ENCODE measurements around the gene PSMD3.

The PSMD3 gene

GRCh38 chr17:39962642-39963220 lies 17.9 kb upstream of the PSMD3 start, which contains the start of gene GSDMA:
TSS of gene GSDMA (plus strand) at chr17:39963004. CDS start at chr17:39965688, 2,684 bp downstream.
- DNase-seq = no peak

DNA sequence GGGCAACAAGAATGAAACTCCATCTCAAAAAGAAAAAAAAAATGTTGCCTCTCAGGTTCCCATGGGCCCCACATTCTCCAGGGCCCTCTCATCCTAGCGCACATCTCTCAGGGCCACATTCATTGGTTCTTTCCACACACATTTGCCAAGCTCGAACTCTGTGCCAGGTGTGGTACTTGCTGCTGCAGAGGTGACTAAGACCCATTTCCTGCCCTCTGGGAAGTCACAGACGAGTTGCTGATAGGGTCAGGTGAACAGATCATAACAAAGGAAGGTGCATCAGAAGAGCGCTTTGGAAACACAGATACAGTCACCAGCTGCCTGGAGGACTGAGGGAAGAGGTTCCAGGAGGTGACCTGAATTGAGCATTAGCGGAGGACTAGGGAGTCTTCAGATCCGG lies 16.8 kb upstream of the PSMD3 start:
- DNase-seq = no peak

DNA sequence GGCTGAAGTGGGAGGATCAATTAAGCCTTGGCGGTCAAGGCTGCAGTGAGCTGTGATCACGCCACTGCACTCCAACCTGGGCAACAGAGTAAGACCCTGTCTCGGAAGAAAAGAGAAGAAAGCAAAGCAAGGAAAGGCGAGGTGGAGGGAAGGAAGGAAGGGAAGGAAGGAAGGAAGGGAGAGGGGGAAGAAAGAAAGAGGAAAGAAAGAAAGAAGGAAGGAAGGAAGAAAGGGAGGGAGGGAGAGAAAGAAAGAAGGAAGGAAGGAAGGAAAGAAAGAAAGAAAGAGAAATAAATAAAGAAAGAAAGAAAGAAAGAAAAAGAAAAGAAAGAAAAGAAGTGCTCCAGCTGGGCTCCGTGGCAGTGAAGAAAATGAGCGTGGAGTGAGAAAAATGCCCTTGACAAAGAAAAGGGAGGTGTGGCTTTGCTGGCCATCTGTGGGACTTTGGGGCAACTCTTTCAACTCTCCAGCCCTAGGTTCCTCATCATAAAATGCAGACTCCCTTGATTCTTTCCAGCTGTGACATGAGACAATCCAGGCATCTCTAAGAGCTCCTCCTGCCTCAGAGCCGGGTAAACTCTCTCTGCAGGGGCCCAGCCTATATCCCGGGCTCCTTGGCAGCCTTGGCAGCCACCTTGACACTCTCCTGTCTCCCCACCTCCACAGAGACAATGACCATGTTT lies 15.4 kb upstream of the PSMD3 start:
- DNase-seq = no peak

- no peak for DNase-seq
Observed at GRCh38 chr17:39966771-39967170, 13.8 kb upstream of the PSMD3 start.

DNA sequence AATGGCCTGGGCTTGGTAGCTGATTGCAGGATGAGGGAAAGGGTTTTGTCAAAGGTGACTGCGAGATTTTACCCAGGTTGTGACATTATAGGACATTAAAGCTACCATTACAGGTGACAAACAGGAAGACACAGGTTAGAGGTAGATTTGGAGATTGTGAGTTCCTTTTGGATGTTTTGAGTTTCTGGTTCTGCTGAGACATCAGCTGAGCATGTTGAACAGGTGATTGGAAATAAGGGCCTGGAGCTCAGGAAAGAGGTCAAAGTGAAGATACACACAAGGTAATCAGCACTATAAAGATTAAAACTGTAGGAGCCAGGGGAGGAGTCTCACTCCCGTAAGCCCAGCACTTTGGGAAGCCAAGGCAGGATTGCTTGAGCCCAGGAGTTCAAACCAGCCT lies 11.8 kb upstream of the PSMD3 start:
- no peak for DNase-seq

- no peak for DNase-seq
Observed at GRCh38 chr17:39969375-39969774, 11.2 kb upstream of the PSMD3 start.

GRCh38 chr17:39970157-39970692 lies 10.4 kb upstream of the PSMD3 start:
- no peak for DNase-seq

- no peak for DNase-seq
Observed at GRCh38 chr17:39971076-39971603, 9.5 kb upstream of the PSMD3 start.

DNA sequence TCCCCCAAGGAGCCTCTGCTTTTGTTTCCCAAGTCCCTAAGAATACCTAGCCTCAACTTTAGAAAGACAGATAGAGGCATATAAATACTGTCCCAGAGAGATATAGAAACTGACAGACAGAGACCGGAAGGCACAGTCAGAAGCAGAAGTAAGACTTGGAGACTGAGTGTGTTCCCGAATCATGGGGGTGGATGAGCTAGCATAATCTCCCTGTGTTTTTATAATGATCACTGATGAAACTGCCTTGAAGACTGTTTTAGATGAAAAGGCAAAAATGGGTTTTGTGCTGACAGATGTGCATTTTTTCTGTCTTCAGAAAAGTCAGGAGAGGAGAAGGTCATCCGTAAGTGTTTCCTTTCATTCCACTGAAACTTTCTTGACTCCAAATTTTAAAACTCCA lies 8.3 kb upstream of the PSMD3 start:
- DNase-seq = no peak

- no peak for DNase-seq
Observed at GRCh38 chr17:39973496-39973895, 7.1 kb upstream of the PSMD3 start.

DNA sequence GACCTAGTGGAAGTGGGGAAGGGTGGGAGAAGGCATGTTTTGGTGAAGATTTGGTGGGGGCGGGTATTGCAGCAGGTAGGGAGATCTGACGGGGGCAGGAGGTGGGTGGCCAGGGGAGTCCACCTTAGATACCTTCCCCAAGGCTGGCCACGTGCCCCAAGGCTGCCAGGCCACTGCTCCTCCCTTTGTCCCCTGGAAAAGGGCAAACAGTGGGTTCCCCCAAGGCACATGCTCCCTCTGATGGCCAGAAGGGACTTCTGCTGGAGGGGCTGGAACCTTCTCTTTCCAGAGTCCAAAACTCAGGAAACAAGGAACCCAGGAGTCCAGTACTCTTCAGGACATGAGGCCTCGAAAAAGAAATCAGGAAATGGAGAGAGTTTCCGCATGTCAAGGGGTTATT lies 6.2 kb upstream of the PSMD3 start:
- DNase-seq = no peak

DNA sequence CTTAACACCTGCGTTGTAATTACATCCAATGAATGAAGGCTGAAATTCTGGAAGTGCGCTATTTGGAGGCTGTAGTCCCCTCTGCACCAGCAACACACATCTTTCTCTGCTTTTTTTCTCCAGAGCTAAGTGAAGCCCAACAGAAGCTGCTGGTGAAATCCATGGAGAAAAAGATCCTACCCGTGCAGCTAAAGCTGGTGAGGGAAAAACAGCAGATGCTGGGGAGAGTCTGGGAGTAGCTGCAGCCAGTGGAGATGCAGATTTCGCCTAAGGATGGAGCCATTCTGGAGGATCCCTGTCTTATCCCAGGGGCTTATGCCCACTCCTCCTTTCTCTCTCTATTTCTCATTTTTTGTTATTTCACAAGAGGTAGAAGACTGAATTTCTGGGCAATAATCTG lies 4.8 kb upstream of the PSMD3 start:
- no peak for DNase-seq

GRCh38 chr17:39979016-39979670 lies 1.5 kb upstream of the PSMD3 start:
- no peak for DNase-seq

- DNase-seq = no peak
Observed at GRCh38 chr17:39979893-39980350, 685 bp upstream of the PSMD3 start.

GRCh38 chr17:39981207-39981741 lies 667 bp downstream of the PSMD3 start:
- no peak for DNase-seq

DNA sequence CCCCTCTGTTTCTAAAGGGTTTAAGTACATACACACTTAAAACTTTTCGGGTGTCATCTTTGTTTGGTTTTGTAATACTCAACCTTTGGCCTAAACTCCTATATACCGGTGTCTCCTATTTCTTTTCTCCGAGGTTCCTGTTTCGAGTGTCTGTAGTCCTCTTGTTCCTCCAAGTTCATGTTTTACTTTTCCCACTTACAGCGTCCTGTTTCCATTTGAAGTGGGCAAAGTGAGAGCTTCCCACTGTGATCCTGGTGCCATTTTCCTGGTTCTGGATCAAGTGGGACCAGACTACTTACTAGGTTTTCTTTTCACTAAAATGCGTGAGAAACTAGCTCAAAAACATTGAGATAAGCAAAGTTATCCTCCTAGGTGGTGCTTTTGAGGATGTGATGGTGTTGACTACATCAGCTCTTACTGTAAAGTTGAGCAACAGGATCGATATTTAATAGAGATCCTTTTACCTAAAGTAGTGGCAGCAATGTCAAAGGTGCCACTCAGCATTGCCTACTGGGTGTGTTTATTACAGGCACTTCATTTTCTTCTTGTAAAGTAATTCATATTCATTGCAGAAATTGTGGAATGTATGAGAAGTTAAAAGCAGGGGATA lies 1.3 kb downstream of the PSMD3 start:
- DNase-seq = no peak

- no peak for DNase-seq
Observed at GRCh38 chr17:39988206-39988810, 7.7 kb downstream of the PSMD3 start.

GRCh38 chr17:39994448-39994847 lies 13.8 kb downstream of the PSMD3 start:
- DNase-seq = no peak

DNA sequence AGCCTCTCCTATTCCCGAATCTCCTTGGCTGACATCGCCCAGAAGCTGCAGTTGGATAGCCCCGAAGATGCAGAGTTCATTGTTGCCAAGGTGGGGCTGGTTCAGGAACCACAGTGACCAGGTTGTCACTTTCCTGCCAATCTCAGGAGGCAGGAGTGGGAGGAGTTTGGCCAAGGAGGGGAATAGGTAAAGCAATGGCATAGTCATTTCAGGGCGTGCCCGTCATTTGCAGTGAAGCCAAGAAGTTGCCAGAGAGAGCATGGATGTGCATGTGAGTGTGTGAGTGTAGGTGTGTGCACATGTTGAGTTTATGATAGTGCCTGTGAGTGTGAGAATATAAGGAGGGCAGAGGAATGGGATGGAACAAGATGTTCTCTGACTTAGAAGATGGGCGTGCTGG lies 14.8 kb downstream of the PSMD3 start:
- no peak for DNase-seq

- DNase-seq = no peak
Observed at GRCh38 chr17:39996162-39996561, 15.6 kb downstream of the PSMD3 start.

DNA sequence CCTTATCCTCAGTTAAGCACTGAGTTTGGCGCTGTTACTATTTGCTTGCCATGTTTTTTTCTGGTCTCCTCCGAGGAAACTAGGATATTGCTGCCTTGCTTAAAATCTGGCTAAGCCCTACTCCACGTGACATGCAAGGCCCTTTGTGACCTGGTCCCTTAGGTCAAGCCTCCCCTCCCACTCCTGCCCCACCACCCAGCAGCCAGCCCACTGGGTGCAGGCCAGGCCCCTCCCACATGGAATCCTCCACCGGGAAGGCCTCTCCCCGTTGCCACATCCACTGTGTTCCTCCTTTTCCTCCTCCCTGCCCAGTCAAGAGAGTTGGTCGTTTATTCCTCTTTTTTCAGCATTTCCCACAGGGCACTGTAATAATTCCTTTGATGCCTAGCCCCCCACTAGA lies 16.2 kb downstream of the PSMD3 start:
- no peak for DNase-seq

DNA sequence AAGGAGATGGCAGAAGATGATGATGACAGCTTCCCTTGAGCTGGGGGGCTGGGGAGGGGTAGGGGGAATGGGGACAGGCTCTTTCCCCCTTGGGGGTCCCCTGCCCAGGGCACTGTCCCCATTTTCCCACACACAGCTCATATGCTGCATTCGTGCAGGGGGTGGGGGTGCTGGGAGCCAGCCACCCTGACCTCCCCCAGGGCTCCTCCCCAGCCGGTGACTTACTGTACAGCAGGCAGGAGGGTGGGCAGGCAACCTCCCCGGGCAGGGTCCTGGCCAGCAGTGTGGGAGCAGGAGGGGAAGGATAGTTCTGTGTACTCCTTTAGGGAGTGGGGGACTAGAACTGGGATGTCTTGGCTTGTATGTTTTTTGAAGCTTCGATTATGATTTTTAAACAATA lies 16.9 kb downstream of the PSMD3 start:
- no peak for DNase-seq

DNA sequence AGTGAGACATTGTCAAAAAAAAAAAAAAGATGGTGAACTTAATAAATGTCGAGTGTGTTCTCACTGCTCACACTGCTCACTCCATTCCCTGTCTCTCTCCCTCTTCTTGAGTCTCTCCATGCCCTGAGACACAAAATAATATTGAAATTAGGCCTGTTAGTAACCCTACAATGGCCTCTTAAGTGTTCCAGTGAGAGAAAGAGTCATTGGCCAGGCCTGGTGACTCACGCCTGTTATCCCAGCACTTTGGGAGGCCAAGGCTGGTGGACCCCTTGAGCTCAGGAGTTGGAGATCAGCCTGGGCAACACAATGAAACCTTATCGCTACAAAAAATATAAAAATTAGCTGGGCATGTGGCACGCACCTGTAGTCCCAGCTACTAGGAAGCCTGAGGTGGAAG lies 18.5 kb downstream of the PSMD3 start:
- no peak for DNase-seq
